DOHH2 (cell line): ENCODE measurements around the gene AUTS2.

Experiments used
- H3F3A ChIP-seq: fragments of 200-600 bp; sonication (generic), shearing (Covaris generic); 2 replicates; pipeline ENCODE4 v1.6.0; 2016; ENCODE audit warnings: antibody characterized with exemption, mild to moderate bottlenecking; ENCODE audit not compliant: control insufficient read depth, insufficient read depth
- H3K27ac ChIP-seq: fragments of 200-600 bp; sonication (generic); 2 replicates; pipeline ENCODE4 v1.5.1; 2014; ENCODE audit warnings: low read depth, mild to moderate bottlenecking, low read length, moderate library complexity
- H3K27me3 ChIP-seq: fragments of 200-600 bp; sonication (generic); 2 replicates; pipeline ENCODE4 v1.6.1; 2014; ENCODE audit warnings: mild to moderate bottlenecking, low read length, mixed read lengths; ENCODE audit not compliant: control insufficient read depth
- H3K36me3 ChIP-seq: fragments of 200-600 bp; sonication (generic); 2 replicates; pipeline ENCODE4 v1.6.1; 2014; ENCODE audit warnings: mild to moderate bottlenecking, low read length, moderate library complexity, mixed read lengths; ENCODE audit not compliant: control insufficient read depth
- H3K4me1 ChIP-seq: fragments of 200-600 bp; sonication (generic); 2 replicates; pipeline ENCODE4 v1.6.1; 2014; ENCODE audit warnings: mild to moderate bottlenecking, low read length, mixed read lengths; ENCODE audit not compliant: control insufficient read depth
- H3K4me2 ChIP-seq: fragments of 200-600 bp; sonication (generic); 2 replicates; pipeline ENCODE4 v1.6.0; 2014; ENCODE audit warnings: mild to moderate bottlenecking, low read length, moderate library complexity
- H3K4me3 ChIP-seq: fragments of 200-600 bp; sonication (generic); 2 replicates; pipeline ENCODE4 v1.5.1; 2014; ENCODE audit warnings: mild to moderate bottlenecking, low read length, mixed read lengths
- H3K79me2 ChIP-seq: fragments of 200-600 bp; sonication (generic); 2 replicates; pipeline ENCODE4 v1.6.1; 2014; ENCODE audit warnings: mild to moderate bottlenecking, low read length, mixed read lengths; ENCODE audit not compliant: control insufficient read depth
- H3K9me2 ChIP-seq: fragments of 200-600 bp; sonication (generic); replicated peaks from 2 replicates; pipeline ENCODE4 v1.6.1; 2014; ENCODE audit warnings: mild to moderate bottlenecking, low read length, mixed read lengths; ENCODE audit not compliant: control insufficient read depth
- H3K9me3 ChIP-seq: fragments of 200-600 bp; sonication (generic); 2 replicates; pipeline ENCODE4 v1.6.1; 2014; ENCODE audit warnings: antibody characterized with exemption, low read length, mixed read lengths; ENCODE audit not compliant: control insufficient read depth, insufficient read depth
- H4K20me1 ChIP-seq: fragments of 200-600 bp; sonication (generic); 2 replicates; pipeline ENCODE4 v1.6.0; 2014; ENCODE audit warnings: low read depth, mild to moderate bottlenecking, antibody characterized with exemption, low read length, moderate library complexity; ENCODE audit not compliant: control insufficient read depth, insufficient read depth
- CTCF ChIP-seq: fragments of 200-600 bp; sonication (generic); IDR thresholded peaks from one replicate; pipeline ENCODE4 v1.5.1; 2014; ENCODE audit warnings: antibody characterized with exemption, mild to moderate bottlenecking, low read depth, low read length; ENCODE audit not compliant: poor library complexity, severe bottlenecking
- EZH2phosphoT487 ChIP-seq: fragments of 200-600 bp; sonication (generic); IDR thresholded peaks from 2 replicates; pipeline ENCODE4 v1.6.1; 2017; ENCODE audit warnings: borderline replicate concordance, mild to moderate bottlenecking, antibody characterized with exemption, low read length, moderate library complexity, mixed read lengths

Gene AUTS2

GRCh38 chr7:70563960-70564359 lies 965.7 kb downstream of the AUTS2 start:
- no peaks in the 10 kb centered on the region for H3K9me3 ChIP-seq
- no peak overlapping the region for H3K4me3 ChIP-seq
- no peak overlapping the region for H3K27ac ChIP-seq
- no peaks in the 10 kb centered on the region for H3K36me3 ChIP-seq
- H3K4me1 ChIP-seq = no peaks in the 10 kb centered on the region; the same call in 1 of the 2 replicates
- no peak for TF ChIP-seq EZH2phosphoT487
- TF ChIP-seq CTCF = no peak
- H3K27me3 ChIP-seq = no peaks in the 10 kb centered on the region
- H3F3A ChIP-seq = no peaks in the 10 kb centered on the region
- no peaks in the 10 kb centered on the region for H3K9me2 ChIP-seq
- H4K20me1 ChIP-seq = no peaks in the 10 kb centered on the region
- H3K4me2 ChIP-seq = no peak overlapping the region
- no peaks in the 10 kb centered on the region for H3K79me2 ChIP-seq

- Histone ChIP-seq H3K27ac (no peak overlapping the region), H3F3A (no peaks in the 10 kb centered on the region), H3K27me3 (no peaks in the 10 kb centered on the region), H3K9me3 (no peaks in the 10 kb centered on the region), H3K9me2 (no peaks in the 10 kb centered on the region), H3K4me2 (no peak overlapping the region), H3K4me3 (no peak overlapping the region), H3K4me1 (peaks cover 5% of the 10 kb centered on the region), H3K79me2 (no peaks in the 10 kb centered on the region), H3K36me3 (no peaks in the 10 kb centered on the region), H4K20me1 (no peaks in the 10 kb centered on the region)
- TF ChIP-seq CTCF (no peak), EZH2phosphoT487 (no peak)
Observed at GRCh38 chr7:70565721-70566370, 967.6 kb downstream of the AUTS2 start.

GRCh38 chr7:70566671-70567070 lies 968.4 kb downstream of the AUTS2 start:
- Histone ChIP-seq H3K27me3 (no peaks in the 10 kb centered on the region), H4K20me1 (no peaks in the 10 kb centered on the region), H3K36me3 (no peaks in the 10 kb centered on the region), H3K9me3 (no peaks in the 10 kb centered on the region), H3K4me2 (no peak overlapping the region), H3K79me2 (no peaks in the 10 kb centered on the region), H3K9me2 (no peaks in the 10 kb centered on the region), H3K4me1 (peaks cover 5% of the 10 kb centered on the region), H3F3A (no peaks in the 10 kb centered on the region), H3K27ac (no peak overlapping the region), H3K4me3 (no peak overlapping the region)
- no peak for TF ChIP-seq CTCF
- TF ChIP-seq EZH2phosphoT487 = no peak
